ENCODE measurements around the gene PRR12. TPM values are rescaled to one million over a fixed set of nuclear protein-coding genes. Genes with fewer than 3 reads are reported as not detected.

PRR12 gene
- total RNA-seq, 2 experiments from 2014 or later, result 33.0 to 36.2 TPM

DNA sequence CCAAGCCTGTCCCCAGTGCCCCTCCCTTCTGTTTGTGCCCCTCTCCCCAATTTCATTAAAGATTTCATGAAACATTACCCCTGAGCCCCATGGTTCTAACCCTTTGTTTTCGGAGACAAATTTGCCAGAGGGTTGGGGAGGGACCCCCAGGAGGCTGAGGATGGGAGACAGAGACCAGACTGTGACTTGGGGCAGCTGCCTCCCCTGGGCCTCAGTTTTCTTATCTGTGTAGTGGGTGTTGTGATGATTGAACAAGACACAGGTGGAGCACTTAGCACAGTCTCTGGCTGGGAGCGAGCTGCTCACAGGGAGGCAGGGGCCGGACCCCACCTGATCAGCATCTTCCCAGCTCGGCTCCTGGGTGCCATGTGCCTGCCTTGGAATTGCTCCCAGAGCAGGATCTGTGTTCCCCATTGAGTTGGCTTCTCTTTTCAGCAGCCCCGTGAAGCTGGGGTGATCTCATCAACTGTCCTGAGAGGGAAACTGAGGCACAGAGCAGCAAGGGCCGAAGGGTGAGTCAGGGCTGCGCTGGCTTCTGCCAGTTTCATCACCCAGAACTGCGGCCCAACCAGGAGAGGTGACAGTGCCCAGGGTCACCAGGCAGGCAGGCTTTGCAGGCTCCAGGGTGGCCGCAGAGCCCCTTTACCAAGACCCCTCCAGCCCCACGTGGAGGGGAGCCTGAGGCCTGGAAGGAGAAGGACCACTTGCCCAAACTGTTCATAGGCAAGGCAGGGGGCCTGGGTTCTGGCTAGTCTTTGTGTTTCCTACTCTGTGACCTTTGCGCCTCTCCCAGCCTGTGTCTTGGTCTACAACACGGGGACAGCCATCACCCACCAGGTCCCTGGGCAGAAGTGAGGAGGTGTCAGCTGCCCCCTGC, 67.8 kb downstream of the PRR12 start:
- H3K27ac Mint-ChIP-seq, result no peak overlapping the region

GRCh38 chr19:49660338-49660961, 69.5 kb downstream of the PRR12 start:
- no peak for DNase-seq
- Mint-ChIP-seq H3K27me3 (no peaks in the 10 kb centered on the region), H3K27ac (no peak overlapping the region), H3K4me1 (peaks cover 19% of the 10 kb centered on the region), H3K36me3 (ENCODE audit: low read depth) (peaks cover 55% of the 10 kb centered on the region), H3K9me3 (no peaks in the 10 kb centered on the region), H3K4me3 (no peak overlapping the region)
- POLR2A ChIA-PET, result interaction anchor here (1.0 to 2.5 kb wide), 4 partner anchors 12 to 18 kb away, joined by 3 to 11 read pairs (median 4); partner anchors contain the start of gene SCAF1
- CTCF ChIA-PET, result no interaction called here

More for the DNA sequence above, 67.8 kb downstream of the PRR12 start:
- Mint-ChIP-seq H3K4me3 (no peak overlapping the region), H3K27me3 (no peaks in the 10 kb centered on the region), H3K36me3 (ENCODE audit: low read depth) (peaks cover 56% of the 10 kb centered on the region), H3K4me1 (peaks cover 14% of the 10 kb centered on the region), H3K9me3 (no peaks in the 10 kb centered on the region)
- ChIA-PET POLR2A (interaction anchor here (1.1 kb wide), 1 partner anchor 64 kb away, joined by 3 read pairs; no protein-coding TSS in a partner anchor), CTCF (no interaction called here)
- no peak for DNase-seq

DNA sequence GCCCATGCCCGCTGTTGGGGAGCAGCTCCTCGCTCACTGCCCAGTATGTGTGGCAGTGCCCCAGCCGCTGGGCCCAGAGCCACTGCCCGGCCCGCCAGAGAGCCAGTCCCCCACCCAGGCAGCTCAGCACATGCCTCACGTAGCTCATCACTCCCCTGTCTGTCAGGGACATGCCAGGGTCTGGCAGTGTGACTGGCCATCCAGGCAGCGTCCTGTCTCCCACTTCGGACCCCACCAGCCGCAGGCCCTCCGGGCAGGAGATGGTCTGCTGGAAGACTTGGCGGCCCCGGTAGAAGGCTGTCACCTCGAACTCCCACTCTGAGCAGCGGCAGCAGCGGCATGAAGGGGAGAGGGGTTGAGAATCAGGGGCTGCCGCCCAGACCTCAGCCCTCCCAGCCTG, 71.0 kb downstream of the PRR12 start:
- Mint-ChIP-seq H3K27me3 (no peaks in the 10 kb centered on the region), H3K4me3 (no peak overlapping the region), H3K27ac (no peak overlapping the region), H3K4me1 (peaks cover 29% of the 10 kb centered on the region), H3K36me3 (ENCODE audit: low read depth) (peaks cover 47% of the 10 kb centered on the region), H3K9me3 (no peaks in the 10 kb centered on the region)
- DNase-seq, result no peak
- POLR2A ChIA-PET, result interaction anchor here (0.6 to 7.5 kb wide), 4 partner anchors 15 to 82 kb away, joined by 3 to 73 read pairs (median 7); partner anchors contain the start of genes NOSIP and PRMT1
- CTCF ChIA-PET, result no interaction called here

GRCh38 chr19:49663224-49663623, 72.2 kb downstream of the PRR12 start:
- H3K9me3 Mint-ChIP-seq, result no peaks in the 10 kb centered on the region
- peaks cover 35% of the 10 kb centered on the region for H3K4me1 Mint-ChIP-seq
- peak overlapping the region; percentile 93 for H3K27ac Mint-ChIP-seq
- H3K27me3 Mint-ChIP-seq, result no peaks in the 10 kb centered on the region
- ChIA-PET POLR2A (interaction anchor here (0.6 to 7.5 kb wide), 10 partner anchors 8 to 167 kb away, joined by 3 to 91 read pairs (median 4); partner anchors contain the start of genes PRMT1, RPS11, RRAS and SCAF1), CTCF (interaction anchor here (0.9 to 2.7 kb wide), 5 partner anchors 8 to 54 kb away, joined by 3 to 26 read pairs (median 5); partner anchors contain the start of gene PRMT1)
- peaks cover 44% of the 10 kb centered on the region for H3K36me3 Mint-ChIP-seq (ENCODE audit: low read depth)
- peak overlapping the region; percentile 96 for H3K4me3 Mint-ChIP-seq
- no peak for DNase-seq

GRCh38 chr19:49664171-49665035, 73.4 kb downstream of the PRR12 start:
- no peaks in the 10 kb centered on the region for H3K27me3 Mint-ChIP-seq
- peak overlapping the region; percentile 93 for H3K27ac Mint-ChIP-seq
- H3K36me3 Mint-ChIP-seq (ENCODE audit: low read depth), result peaks cover 44% of the 10 kb centered on the region
- peak; percentile 93 for DNase-seq
- ChIA-PET POLR2A (interaction anchor here (0.6 to 7.5 kb wide), 20 partner anchors 7 to 272 kb away, joined by 3 to 91 read pairs (median 4); partner anchors contain the start of genes AKT1S1, NOSIP, PRMT1 and PRRG2), CTCF (interaction anchor here (0.6 to 2.7 kb wide), 10 partner anchors 8 to 161 kb away, joined by 3 to 26 read pairs (median 4); partner anchors contain the start of genes PRMT1 and RRAS)
- H3K4me1 Mint-ChIP-seq, result peaks cover 35% of the 10 kb centered on the region
- no peaks in the 10 kb centered on the region for H3K9me3 Mint-ChIP-seq
- H3K4me3 Mint-ChIP-seq, result peak overlapping the region; percentile 96

GRCh38 chr19:49665036-49665350, 74.0 kb downstream of the PRR12 start:
- Mint-ChIP-seq H3K27me3 (no peaks in the 10 kb centered on the region), H3K27ac (peak overlapping the region; percentile 93), H3K4me3 (peak overlapping the region; percentile 96), H3K36me3 (ENCODE audit: low read depth) (peaks cover 44% of the 10 kb centered on the region), H3K9me3 (no peaks in the 10 kb centered on the region), H3K4me1 (peaks cover 38% of the 10 kb centered on the region)
- DNase-seq, result no peak
- ChIA-PET POLR2A (interaction anchor here (0.6 to 7.5 kb wide), 17 partner anchors 8 to 273 kb away, joined by 3 to 91 read pairs (median 5); partner anchors contain the start of genes AKT1S1, NOSIP, PRMT1 and PRR12), CTCF (interaction anchor here (0.6 to 2.7 kb wide), 7 partner anchors 8 to 162 kb away, joined by 3 to 26 read pairs (median 6); partner anchors contain the start of genes PRMT1 and RRAS)

DNA sequence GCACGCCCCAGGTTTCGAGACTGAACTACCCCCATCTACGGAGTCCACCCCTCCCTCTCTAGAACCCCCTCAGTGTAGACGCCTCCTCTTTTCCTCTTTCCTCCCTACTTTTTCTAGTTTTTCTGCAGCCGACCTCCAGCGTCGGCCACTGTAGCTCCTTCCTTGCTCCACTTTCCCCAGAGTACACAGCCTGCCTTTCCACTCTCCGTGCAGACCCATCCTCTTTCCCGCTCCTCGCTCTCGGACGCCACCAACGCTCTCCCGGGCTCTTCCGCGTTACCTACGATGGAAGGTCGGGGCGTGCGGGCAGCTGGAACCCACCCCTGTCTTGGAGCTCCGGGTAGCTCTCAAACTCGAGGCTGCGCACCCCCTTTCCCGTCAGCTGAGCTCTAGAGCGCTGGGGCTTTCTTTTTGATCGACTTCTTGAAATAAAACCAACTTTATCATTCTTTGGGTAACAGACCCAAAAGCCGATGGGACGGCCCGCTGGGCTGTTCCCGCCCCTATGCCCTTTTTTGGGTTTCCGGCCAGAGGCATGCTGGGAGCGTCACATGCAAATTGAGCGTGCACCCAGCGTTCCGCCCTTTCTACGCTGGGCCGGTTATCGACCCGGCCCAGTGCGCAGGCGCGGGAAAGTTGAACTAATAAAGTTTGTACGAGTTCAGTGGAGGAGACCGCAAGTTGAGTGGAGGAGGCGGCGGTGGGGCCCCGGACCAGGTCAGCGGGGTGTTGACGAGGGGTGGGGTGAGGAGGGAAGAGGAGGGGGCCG, 74.6 kb downstream of the PRR12 start, which contains the start of the genes BCL2L12 and IRF3:
TSS of gene BCL2L12 (plus strand) at position 583 of the 769 bp plus-strand sequence. CDS start 760 bp downstream, outside the sequence.
TSS of gene IRF3 (minus strand) at position 507 of the 769 bp plus-strand sequence. CDS start 1,019 bp downstream, outside the sequence.
- ChIA-PET CTCF (interaction anchor here (0.7 to 2.7 kb wide), 3 partner anchors 11 to 96 kb away, joined by 3 to 26 read pairs (median 6); partner anchors contain the start of gene PRMT1), POLR2A (interaction anchor here (0.6 to 7.5 kb wide), 14 partner anchors 8 to 274 kb away, joined by 3 to 91 read pairs (median 4); partner anchors contain the start of genes AKT1S1, NOSIP, PRMT1 and PRR12)
- Mint-ChIP-seq H3K27me3 (no peaks in the 10 kb centered on the region), H3K9me3 (no peaks in the 10 kb centered on the region), H3K4me1 (peaks cover 38% of the 10 kb centered on the region), H3K4me3 (peak within 1 kb of the TSS; percentile 96), H3K27ac (peak within 1 kb of the TSS; percentile 93), H3K36me3 (ENCODE audit: low read depth) (peaks cover 38% of the 10 kb centered on the region)
- DNase-seq, result peak; percentile 99

DNA sequence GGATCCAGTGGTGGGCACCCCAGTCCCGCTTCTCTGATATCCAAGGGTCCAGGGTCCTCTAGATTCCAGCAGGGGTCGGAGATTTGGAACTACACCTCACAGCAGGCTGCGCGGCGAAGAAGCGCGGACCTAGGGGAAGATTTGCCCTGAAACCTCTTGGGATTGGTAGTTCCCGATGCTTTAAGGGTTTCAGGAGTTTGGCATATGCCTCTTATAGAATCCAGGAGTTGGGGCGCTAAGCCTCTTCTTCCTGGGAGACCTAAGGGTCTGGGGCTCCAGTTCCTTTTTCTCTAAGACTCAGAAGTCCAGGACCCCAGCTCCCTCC, 75.1 kb downstream of the PRR12 start:
- H3K36me3 Mint-ChIP-seq (ENCODE audit: low read depth), result peaks cover 37% of the 10 kb centered on the region
- no peaks in the 10 kb centered on the region for H3K27me3 Mint-ChIP-seq

GRCh38 chr19:49667473-49667872, 76.5 kb downstream of the PRR12 start:
- peak overlapping the region; percentile 96 for H3K4me3 Mint-ChIP-seq
- ChIA-PET CTCF (interaction anchor here (1.0 kb wide), 1 partner anchor 9 kb away, joined by 4 read pairs; no protein-coding TSS in a partner anchor), POLR2A (interaction anchor here (6.1 to 7.5 kb wide), 2 partner anchors 10 to 25 kb away, joined by 73 to 91 read pairs; partner anchors contain the start of genes PRMT1, RRAS and SCAF1)
- DNase-seq, result no peak
- H3K4me1 Mint-ChIP-seq, result peaks cover 44% of the 10 kb centered on the region
- H3K9me3 Mint-ChIP-seq, result no peaks in the 10 kb centered on the region
- no peaks in the 10 kb centered on the region for H3K27me3 Mint-ChIP-seq
- peak overlapping the region; percentile 68 for H3K27ac Mint-ChIP-seq
- peaks cover 43% of the 10 kb centered on the region for H3K36me3 Mint-ChIP-seq (ENCODE audit: low read depth)

More for the DNA sequence above, 75.1 kb downstream of the PRR12 start:
- Mint-ChIP-seq H3K27ac (peak overlapping the region; percentile 93), H3K4me1 (peaks cover 38% of the 10 kb centered on the region), H3K4me3 (peak overlapping the region; percentile 96), H3K9me3 (no peaks in the 10 kb centered on the region)
- no peak for DNase-seq
- CTCF ChIA-PET, result interaction anchor here (2.0 to 2.7 kb wide), 2 partner anchors 10 to 97 kb away, joined by 6 to 26 read pairs; partner anchors contain the start of gene PRMT1
- POLR2A ChIA-PET, result interaction anchor here (1.1 to 7.5 kb wide), 8 partner anchors 9 to 178 kb away, joined by 3 to 91 read pairs (median 5); partner anchors contain the start of genes PRMT1, PRR12, RPL13A and RRAS

- no peaks in the 10 kb centered on the region for H3K9me3 Mint-ChIP-seq
- peaks cover 35% of the 10 kb centered on the region for H3K36me3 Mint-ChIP-seq (ENCODE audit: low read depth)
- H3K27me3 Mint-ChIP-seq, result no peaks in the 10 kb centered on the region
- peaks cover 32% of the 10 kb centered on the region for H3K4me1 Mint-ChIP-seq
- no peak overlapping the region for H3K4me3 Mint-ChIP-seq
- H3K27ac Mint-ChIP-seq, result no peak overlapping the region
- CTCF ChIA-PET, result interaction anchor here (0.8 to 1.5 kb wide), 3 partner anchors 26 to 167 kb away, joined by 3 to 4 read pairs (median 3); no protein-coding TSS in a partner anchor
- no peak for DNase-seq
- POLR2A ChIA-PET, result interaction anchor here (1.3 kb wide), 1 partner anchor 23 kb away, joined by 3 read pairs; no protein-coding TSS in a partner anchor
These were observed 78.5 kb downstream of the PRR12 start for GRCh38 chr19:49669516-49669915.

All from activated CD4-positive, alpha-beta memory T cell treated with anti-CD3 and anti-CD28 coated beads, Interleukin-2, amount 10 ng/mL, durations not matched to agents 7 days and 5 days (primary cell).